Activated naive CD4-positive, alpha-beta T cell (primary cell): ENCODE results near the gene HBS1L.

ENCODE experiments used
- DNase-seq, 4 experiments: peaks; one replicate each; lab custom pipeline; 2025; lab: John Stamatoyannopoulos, UW

Gene HBS1L

DNA sequence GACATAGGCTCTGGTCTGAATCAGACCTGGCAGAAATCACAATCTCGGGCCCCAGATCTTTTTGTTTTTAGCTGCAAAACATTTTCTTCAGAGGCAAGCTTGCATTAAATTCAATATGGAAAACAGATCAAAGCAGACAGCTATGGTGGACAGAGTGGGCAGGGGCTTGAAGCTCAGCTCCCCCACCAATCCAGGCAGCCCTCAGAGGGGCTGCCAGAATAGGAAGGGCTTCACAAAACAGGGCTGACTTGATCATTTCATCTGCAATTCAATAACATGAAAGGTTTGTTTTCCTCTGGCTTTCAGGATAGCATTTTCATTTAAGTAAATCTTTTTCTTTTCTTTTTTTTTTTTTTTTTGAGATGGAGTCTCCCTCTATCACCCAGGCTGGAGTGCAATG lies 55.5 kb downstream of the HBS1L start:
- DNase-seq: no peak

DNA sequence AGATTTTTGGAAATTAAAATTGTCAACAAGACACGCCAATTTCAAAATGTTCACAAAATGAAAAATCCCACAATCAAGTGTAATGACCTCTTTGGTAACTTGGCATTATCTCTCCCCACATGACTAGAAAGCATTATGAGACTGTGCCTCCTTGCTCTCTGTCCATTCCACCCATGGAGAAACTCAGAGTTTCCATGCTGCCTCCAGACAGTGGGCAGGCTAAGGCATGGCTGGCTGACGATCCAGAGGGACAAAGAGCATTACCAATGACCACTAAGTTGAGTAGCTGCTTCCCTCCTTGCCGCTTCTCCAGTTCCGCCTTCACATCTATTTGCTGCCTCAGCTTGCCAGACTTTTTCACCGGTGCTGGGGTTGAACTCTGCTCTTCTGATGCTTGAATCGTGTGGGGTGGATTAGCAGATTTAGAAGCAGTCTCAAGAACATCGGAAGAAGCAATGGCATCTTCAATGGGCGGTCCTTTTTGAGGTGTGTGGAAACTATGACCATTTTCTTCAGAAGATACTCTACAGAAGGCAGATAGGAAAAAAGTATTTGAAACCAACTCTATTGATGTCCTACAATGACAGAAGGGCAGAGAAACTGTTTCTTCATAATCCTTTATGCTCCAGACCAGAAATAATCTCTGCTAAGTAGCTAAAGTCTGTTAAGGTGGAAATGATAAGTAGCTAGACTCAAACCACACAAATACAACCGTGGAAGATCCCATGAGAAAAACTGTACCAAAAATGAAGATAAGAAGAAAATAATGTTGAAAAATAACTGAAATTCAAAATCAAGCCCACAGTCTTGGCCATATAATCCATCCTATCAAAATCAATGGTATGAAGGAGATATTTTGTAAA lies 57.3 kb downstream of the HBS1L start:
- no peak for DNase-seq

DNA sequence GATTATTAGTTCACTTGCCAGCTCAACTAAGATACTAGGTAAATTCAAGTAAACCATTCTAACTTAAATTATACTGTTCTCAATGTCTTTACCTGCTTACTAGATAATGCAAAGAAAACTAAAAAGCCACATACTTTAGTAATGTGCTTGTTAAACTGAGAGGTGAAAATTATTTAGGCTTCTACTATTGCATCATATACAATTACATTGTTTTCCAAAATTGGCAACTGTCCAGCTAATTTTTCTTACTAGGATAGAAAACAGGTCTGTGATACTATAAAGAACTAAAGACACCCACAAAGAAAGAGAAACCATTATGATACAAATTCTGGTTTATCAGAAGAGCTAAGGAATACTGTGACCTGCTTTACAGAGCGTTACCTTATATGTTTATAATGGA lies 59.1 kb downstream of the HBS1L start:
- DNase-seq: no peak

DNA sequence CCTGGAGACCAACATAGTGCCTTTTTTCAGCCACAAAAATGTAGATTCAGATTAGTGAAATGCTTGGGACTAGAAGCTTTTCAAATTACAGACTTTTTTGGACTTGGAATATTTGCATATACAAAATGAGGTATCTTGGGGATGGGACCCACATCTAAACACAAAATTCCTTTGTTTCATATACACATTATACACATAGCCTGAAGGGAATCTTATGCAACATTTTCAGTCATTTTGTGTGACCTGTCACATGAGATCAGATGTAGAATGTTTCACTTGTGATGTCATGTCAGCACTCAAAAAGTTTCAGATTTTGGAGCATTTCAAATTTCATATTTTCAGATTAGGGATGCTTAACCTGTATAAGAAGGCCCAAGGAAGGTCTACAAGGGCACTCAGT lies 60.2 kb downstream of the HBS1L start:
- no peak for DNase-seq

DNA sequence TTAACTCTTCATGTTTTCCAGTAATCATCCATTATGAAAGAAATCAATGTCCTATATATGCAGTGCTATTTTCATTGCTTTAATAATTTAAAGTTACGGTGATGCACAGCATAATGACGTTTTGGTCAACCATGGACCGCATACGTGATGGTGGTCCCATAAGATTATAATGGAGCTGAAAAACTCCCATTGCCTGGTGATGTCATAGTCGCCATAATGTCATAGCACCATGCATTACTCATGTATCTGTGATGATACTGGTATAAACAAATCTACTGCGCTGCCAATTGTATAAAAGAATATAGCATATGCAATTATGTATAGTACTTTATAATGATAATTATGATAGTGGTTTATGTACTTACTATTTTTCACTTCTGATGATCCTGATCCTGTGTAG lies 62.5 kb downstream of the HBS1L start:
- DNase-seq: no peak

DNA sequence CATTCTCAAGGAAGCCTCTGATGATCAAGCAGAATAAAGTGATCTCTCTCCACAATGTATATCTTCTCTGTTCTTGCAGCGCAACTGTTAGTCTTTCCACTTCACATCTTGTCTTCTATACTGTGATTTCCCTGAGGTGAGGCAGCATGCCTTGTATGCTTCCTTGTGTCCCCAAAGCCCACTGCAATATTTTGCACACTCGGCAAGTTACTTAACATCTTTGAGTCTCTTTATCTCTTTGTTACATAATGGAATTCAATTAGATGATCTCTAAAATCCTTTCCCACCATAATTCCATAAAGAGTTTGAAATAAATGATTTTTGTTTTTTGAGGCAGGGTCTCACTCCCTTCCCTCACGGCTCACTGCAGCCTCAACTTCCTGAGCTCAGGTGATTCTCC lies 64.4 kb downstream of the HBS1L start:
- no peak for DNase-seq

DNA sequence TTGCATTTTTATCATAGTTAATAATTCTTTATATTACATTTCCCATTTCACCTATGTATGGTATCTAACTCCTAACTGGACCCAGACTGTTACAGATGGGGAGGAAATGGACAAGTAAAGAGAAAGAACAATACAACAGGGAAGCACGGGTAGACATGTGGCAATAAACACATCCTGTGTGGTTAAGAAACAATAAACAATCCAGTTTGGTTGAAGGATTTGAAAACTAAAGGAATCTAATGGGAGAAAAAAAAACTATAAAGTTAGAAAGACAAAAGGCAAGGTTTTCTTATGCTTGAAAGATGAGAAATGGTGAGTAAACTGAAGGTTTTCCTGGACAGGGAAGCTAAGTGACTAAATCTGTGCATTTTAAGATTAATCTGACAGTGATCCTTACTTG lies 69.8 kb downstream of the HBS1L start:
- DNase-seq: no peak

DNA sequence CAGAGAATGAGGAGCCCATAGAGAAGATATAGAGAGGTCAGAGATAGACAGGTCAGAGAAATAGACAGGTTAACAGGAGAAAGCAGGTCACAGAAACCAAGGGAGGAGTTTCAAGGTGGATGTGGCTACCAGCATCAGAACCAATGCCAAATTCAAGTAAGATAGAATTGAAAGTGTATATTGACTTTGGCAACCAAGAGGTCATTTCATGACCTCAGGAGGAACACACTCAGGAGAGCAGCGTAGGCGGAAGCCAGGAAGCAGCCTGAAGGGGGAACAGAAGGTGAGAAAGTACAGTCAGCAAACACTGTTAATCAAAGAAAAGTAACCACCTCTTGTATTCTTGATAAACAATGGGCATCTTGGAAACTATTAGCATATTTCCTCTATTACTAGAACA lies 70.8 kb downstream of the HBS1L start:
- no peak for DNase-seq

DNA sequence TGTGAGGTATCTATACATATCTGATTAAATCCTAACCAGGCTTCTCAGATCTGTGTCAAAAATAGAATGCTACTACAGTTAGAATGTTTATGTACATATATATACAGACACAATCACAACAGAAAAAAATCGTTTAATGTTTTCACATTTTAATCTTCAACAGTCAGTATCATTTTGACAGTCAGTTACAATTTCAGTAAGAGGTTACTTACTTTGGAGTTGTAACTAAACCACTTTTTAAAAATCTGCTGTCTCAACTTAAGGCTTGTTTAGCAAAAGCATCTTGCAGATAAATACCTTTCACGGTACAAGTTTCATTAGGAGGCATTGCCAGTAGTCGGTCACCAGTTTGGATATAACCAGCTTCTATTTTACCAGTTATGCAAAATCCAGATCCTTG lies 72.5 kb downstream of the HBS1L start:
- DNase-seq: no peak

DNA sequence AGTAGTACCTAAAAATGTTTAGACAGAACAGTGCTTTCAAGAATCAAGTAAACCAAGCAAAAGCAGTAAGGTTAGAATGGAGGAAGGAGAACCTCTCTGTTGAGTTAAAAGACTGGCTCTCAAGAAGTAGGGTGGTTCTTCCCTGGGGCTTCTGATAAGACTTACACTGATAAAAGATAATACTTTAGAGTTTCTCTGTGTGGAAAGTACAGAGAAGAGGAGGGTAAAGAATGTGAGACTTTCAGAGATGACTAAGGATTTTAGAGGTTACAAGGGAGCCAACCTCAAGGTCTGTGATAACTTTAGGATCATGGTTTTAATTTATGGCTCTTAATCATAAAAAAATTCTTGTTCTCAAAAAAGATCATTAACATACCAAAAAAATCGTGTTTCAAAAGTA lies 73.8 kb downstream of the HBS1L start:
- DNase-seq: no peak

DNA sequence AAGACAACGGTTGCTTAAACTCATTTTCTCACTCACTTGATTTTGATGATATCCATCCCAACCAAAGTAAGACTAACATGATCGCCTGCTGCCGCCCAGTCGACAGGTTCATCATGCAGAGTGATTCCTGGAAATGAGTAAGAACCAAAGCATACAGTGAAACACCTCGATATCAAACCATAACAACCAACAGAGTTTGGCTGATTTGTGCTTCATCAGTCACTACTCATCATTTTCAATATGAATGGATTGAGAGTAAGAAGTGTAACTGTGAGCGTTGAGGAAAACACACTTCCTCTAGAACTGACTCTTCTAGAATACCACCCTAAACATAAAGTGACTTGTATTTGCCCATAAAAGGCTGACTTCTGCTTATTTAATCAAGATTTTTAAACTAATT lies 75.5 kb downstream of the HBS1L start:
- peak in 1 of 4 experiments; percentile 5 for DNase-seq

DNA sequence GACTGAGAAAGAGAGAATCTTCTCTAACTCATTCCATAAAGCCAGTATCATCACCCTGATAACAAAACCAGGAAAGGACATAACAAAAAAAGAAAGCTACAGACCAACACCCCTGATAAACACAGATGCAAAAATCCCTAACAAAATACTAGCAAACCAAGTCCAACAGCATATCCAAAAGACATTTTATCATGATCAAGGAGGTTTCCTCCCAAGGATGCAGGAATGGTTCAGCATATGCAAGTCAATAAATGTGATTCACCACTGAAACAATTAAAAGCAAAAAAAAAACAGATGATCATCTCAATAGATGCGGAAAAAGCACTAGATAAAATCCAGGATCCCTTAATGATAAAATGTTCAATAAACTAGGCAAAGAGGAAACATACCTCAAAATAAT lies 80.3 kb downstream of the HBS1L start:
- DNase-seq: no peak

DNA sequence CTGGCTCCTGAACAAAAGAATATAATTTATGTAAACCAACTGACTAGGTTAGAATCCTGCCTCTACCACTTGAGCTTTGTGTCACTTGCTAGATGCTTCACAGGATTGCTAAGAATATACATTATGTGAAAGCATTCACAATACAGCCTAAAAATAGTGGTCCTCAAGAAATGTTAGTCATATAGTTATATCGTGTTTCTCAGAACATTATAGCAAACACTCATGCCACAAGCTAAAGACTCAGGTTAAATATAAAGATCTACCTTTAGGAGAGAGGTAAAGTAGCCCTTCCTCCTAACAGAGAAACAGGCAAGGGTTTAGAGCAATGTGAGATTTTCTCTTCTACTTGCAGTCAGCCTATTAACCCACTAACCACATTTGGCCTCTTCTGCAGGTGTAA lies 86.9 kb downstream of the HBS1L start:
- no peak for DNase-seq

DNA sequence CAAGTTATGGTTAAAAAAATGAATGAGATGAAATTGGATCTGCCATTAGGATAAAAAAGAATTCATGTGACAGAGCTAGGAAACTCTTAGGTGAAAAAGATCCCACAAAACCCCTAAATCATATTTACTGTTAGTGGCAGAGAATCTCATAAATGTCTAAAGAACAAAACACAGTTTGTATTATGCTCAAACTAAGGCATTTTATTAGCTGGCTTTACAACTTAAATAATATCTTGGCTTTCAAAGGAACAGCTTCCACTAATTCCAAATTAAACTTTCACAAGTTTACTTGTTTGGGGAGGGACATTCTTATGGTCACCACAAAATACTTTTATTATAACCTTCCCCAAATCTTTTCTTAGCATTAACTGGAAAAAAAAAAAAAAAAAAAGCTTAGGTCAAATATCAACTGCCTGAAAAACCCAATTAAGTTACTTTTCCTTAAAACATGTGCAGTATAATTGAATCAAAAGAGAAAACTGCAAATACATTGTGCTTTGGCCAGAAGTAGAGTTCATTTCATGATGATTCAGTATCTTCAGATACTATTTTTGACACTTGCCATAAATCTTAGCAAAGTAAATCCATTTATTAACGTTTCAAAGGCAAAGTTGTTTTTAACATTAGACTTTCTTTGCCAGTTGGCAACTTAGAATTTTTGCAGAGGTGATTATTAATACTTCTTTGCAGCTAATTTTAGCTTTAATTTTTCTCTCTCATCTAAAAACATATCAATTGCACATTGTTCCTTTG lies 90.0 kb downstream of the HBS1L start:
- no peak for DNase-seq

DNA sequence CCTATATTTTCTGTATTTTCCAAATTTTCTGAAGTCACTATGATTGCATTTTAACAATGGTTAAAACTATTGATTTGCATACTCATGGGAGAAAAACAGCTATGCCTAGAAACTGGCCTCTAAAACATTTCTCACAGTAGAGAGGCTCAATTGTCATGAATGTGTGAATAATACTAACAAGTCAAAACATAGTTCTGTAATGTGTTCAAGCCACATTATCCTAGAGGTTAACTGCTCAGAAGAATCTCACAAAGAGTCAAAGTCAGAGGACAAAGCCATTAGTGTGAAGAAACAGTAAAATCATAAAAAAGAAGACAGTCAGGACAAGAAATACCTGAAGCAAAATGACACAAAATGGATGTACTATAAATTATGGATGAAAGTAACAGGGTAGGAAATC lies 92.2 kb downstream of the HBS1L start:
- DNase-seq: no peak

DNA sequence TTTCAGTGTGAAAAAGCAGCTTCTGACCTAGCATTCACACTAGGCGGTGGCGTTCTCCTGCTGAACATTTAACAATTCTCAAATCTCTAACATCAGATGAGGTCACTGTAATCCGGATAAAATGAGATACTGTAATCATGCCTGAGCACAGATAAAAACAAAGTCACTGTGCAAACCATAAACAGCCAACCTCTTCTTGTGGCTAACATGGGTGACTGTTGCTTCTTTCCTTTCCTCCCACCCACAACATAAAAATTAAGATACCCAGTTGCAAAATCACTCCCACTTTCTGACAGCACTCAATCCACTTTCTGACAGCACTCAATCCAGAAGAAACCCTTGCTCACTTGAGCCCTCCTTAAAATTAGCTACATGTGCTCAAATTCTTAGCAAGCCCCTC lies 93.3 kb downstream of the HBS1L start:
- DNase-seq: no peak

DNA sequence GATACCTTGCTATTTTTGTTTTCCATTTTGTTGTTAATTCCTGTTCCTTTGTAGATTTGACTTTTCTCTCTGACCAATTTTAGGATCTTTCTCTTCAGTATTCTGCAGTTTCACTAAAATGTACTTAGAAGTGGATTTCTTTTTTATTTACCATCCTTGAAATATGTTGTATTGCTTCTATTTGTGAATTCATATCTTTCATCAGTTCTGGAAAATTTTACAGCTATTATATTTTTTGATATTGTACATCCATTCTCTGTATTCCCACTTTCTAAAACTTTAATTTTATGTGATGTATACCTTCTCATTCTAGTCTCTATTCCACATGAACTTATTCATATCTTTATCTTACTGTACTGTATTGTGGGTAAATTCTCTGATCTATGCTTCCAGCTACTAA lies 95.0 kb downstream of the HBS1L start:
- no peak for DNase-seq

DNA sequence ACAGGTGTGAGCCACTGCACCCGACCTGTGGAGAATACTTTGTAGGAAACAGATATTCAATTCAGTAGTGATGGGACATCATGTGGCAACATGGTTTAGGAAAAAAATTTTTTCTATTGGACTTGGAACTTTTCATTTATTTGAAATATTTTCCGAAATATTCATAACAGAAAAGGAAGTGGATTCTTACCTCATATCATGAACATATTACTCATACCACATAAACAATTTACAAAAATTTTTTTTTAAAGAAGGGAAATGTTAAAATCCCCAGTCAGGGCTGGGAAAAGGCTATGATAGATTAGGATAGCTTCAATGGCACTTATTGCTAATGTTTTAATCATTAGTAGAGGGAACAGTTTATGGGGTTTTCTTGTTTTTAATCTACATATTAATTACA lies 97.9 kb downstream of the HBS1L start:
- DNase-seq: no peak

DNA sequence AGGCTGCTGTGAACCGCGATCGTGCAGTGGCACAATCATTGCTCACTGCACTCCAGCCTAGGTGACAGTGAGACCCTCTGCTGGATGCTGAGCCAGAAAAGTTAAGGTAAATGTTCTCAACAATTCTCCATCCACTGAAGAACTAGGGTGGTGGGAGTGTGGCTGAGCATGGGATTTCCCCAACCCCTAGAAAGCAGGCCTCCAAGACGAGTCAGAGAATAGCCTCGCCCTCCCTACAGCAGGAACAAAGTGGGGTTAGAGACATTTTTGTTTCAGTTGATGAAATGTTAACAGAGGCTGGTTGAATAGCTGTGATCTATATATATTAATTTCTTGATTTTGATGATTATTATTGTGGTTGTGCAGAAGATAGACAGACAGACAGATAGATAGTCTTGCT lies 98.6 kb downstream of the HBS1L start:
- DNase-seq: no peak

DNA sequence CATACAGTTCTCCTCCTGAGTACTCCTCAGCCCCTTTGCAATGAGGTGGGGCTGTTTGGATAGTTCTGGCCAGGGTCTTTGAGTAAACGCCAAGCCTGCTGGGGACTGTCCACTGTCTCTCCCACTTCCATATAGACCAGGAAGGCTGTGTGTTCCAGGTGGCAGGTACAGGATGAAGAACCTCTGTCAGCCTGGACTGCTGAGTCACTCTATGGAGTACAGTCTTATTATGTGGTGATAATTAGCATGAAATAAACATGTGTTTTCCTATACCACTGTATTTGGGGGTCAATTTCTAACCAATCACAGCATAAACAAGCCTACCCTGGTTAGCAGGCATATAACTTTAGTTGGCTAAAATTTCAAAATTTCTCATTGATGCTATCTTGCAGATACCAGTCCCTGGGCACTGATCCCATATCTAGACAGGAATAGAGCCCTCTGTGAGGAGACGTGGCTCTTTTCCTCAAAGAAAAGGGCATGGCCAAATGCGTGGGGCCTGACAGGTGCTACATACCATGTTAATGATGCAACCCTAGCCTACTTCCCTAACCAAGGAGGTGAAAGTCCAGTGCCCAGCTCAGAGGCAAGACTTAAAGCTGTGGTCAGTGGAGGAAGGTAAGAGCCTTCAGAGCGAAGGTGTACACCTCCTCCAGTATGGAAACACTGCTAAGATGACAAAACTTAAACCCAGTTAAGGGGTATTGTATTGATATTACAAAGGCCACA lies 100.2 kb downstream of the HBS1L start:
- DNase-seq: no peak

DNA sequence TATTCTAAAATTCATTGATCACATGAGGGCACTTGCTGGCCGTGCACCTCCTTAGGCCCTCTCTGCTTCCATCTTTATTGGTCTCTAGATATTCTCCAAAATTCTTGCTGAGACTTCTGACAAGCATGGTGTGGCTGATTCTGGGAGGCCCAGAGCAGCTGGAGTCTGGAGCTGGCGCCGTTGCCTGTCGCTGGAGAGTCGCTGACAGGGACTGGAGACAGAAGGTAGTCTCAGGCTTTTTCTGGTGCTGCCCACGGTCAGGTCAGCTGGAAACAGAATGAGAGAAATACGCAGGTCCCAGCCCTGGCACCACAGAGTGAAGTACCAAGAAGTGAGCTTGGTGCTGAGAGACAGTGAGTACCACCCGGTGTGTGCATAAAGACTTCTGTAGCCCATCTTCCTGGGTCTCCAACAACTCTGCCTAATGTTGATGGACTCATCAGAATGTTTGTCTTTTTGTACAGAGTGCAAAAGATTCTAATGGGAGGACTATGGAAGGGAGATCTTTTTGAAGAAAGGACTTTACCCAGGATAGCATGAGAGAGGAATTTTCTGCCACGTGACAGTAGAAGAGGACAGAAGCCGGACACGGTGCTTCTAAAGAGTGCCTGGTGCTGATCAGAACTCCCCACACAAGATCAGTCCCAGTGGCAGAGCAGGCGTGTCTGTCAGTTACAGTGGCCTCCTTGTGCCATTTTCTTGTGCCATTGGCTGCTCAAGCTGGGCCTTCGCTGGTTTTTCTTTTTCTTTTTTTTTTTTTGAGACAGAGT lies 102.9 kb downstream of the HBS1L start:
- no peak for DNase-seq

DNA sequence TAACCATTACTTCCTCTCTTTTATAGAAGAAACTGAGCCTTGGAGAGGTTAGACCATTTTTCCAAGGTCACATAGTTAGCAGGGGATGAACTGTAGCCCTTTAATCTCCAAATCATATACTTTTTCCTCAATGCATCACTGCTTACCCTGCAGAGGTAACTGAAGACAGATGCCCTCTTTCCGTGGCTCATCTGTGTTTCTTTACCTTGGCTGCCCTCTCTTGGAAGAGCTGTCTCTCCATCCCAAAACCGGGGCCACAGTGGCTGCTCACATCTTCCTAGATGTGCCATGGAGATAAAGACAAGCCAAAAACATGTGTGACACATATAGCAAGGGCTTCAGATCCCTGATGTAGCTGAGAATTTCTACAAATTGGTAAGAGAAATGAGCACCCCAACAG lies 104.1 kb downstream of the HBS1L start:
- DNase-seq: no peak
